ENCODE measurements around the gene SLC1A1.

The SLC1A1 gene

GRCh38 chr9:4489919-4490704 lies at the start of gene SLC1A1:
Gene SLC1A1 (plus strand): TSS chr9:4490468. CDS start chr9:4490680, 212 bp downstream.
- no peak for DNase-seq

- DNase-seq: no peak
Observed at GRCh38 chr9:4442806-4443205, 47.5 kb upstream of the SLC1A1 start.

- no peak for DNase-seq
Observed at GRCh38 chr9:4443439-4443838, 46.8 kb upstream of the SLC1A1 start.

- no peak for DNase-seq
Observed at GRCh38 chr9:4461437-4461836, 28.8 kb upstream of the SLC1A1 start.

GRCh38 chr9:4463824-4464223 lies 26.4 kb upstream of the SLC1A1 start:
- no peak for DNase-seq

GRCh38 chr9:4464911-4465513 lies 25.3 kb upstream of the SLC1A1 start:
- no peak for DNase-seq

GRCh38 chr9:4465910-4466309 lies 24.4 kb upstream of the SLC1A1 start:
- DNase-seq: no peak

GRCh38 chr9:4475301-4475700 lies 15.0 kb upstream of the SLC1A1 start:
- DNase-seq: no peak

GRCh38 chr9:4486176-4486575 lies 4.1 kb upstream of the SLC1A1 start:
- DNase-seq: no peak

- no peak for DNase-seq
Observed at GRCh38 chr9:4489562-4489918, 728 bp upstream of the SLC1A1 start.

GRCh38 chr9:4490705-4491625 lies 697 bp downstream of the SLC1A1 start:
- DNase-seq: no peak

- no peak for DNase-seq
Observed at GRCh38 chr9:4491626-4491975, 1.3 kb downstream of the SLC1A1 start.

GRCh38 chr9:4494332-4494731 lies 4.1 kb downstream of the SLC1A1 start:
- no peak for DNase-seq

GRCh38 chr9:4494806-4495205 lies 4.5 kb downstream of the SLC1A1 start:
- DNase-seq: no peak

GRCh38 chr9:4495537-4495936 lies 5.3 kb downstream of the SLC1A1 start:
- no peak for DNase-seq

GRCh38 chr9:4496497-4496896 lies 6.2 kb downstream of the SLC1A1 start:
- DNase-seq: no peak

GRCh38 chr9:4497395-4497794 lies 7.1 kb downstream of the SLC1A1 start:
- no peak for DNase-seq

GRCh38 chr9:4497855-4498254 lies 7.6 kb downstream of the SLC1A1 start:
- peak; percentile 40 for DNase-seq

- no peak for DNase-seq
Observed at GRCh38 chr9:4499917-4500316, 9.6 kb downstream of the SLC1A1 start.

GRCh38 chr9:4501147-4501507 lies 10.9 kb downstream of the SLC1A1 start:
- no peak for DNase-seq

GRCh38 chr9:4502444-4502843 lies 12.2 kb downstream of the SLC1A1 start:
- DNase-seq: no peak

- DNase-seq: no peak
Observed at GRCh38 chr9:4503103-4503502, 12.8 kb downstream of the SLC1A1 start.

GRCh38 chr9:4504250-4504649 lies 14.0 kb downstream of the SLC1A1 start:
- no peak for DNase-seq

GRCh38 chr9:4506490-4506889 lies 16.2 kb downstream of the SLC1A1 start:
- no peak for DNase-seq

Measured in fibroblast of skin of right quadriceps (primary cell).